GM23248 (cell line): Measurements from ENCODE around the gene INKA2. TPM values are rescaled to one million over a fixed set of nuclear protein-coding genes. Genes with fewer than 3 reads are reported as not detected.
"Not testable (repeated sequence)": the region's sequence is repeated elsewhere in the genome, so short reads cannot be mapped to it uniquely, and the experiment has no call there.

Experiments
- DNase-seq: peaks from one replicate; pipeline ENCODE4 v3.0.0-alpha.2; 2015
- H2AFZ ChIP-seq: fragments of 200-600 bp; sonication (generic); 2 replicates; pipeline ENCODE4 v1.6.1; 2016; ENCODE audit warnings: antibody characterized with exemption
- H3F3A ChIP-seq: fragments of 200-600 bp; sonication (generic); 2 replicates; pipeline ENCODE4 v1.6.1; 2016; ENCODE audit warnings: mild to moderate bottlenecking, antibody characterized with exemption, mixed run types; ENCODE audit not compliant: insufficient read depth
- H3K27ac ChIP-seq: fragments of 200-600 bp; sonication (generic); 2 replicates; pipeline ENCODE4 v1.5.1; 2016; ENCODE audit warnings: mild to moderate bottlenecking
- H3K27me3 ChIP-seq: fragments of 200-600 bp; sonication (generic); replicated peaks from 2 replicates; pipeline ENCODE4 v1.6.1; 2016; ENCODE audit warnings: mild to moderate bottlenecking; ENCODE audit not compliant: insufficient read depth
- H3K36me3 ChIP-seq: fragments of 200-600 bp; sonication (generic); 2 replicates; pipeline ENCODE4 v1.6.1; 2016; ENCODE audit warnings: low read depth, mild to moderate bottlenecking
- H3K4me1 ChIP-seq: fragments of 200-600 bp; sonication (generic); 2 replicates; pipeline ENCODE4 v1.6.1; 2016; ENCODE audit warnings: mild to moderate bottlenecking; ENCODE audit not compliant: insufficient read depth
- H3K4me2 ChIP-seq: fragments of 200-600 bp; sonication (generic); one replicate; pipeline ENCODE4 v1.6.1; 2016; ENCODE audit warnings: mild to moderate bottlenecking; ENCODE audit not compliant: unreplicated experiment
- H3K4me3 ChIP-seq: fragments of 200-600 bp; sonication (generic); 2 replicates; pipeline ENCODE4 v1.5.1; 2016; ENCODE audit warnings: mild to moderate bottlenecking
- H3K79me2 ChIP-seq: fragments of 200-600 bp; sonication (generic); 2 replicates; pipeline ENCODE4 v1.6.1; 2016; ENCODE audit warnings: mild to moderate bottlenecking; ENCODE audit not compliant: insufficient read depth
- H3K9ac ChIP-seq: fragments of 200-600 bp; sonication (generic); 2 replicates; pipeline ENCODE4 v1.6.1; 2016; ENCODE audit warnings: mild to moderate bottlenecking
- H3K9me2 ChIP-seq: fragments of 200-600 bp; sonication (generic); 2 replicates; pipeline ENCODE4 v1.6.1; 2016; ENCODE audit warnings: mixed run types, mild to moderate bottlenecking, moderate library complexity; ENCODE audit not compliant: insufficient read depth
- H3K9me3 ChIP-seq: fragments of 200-600 bp; sonication (generic); one replicate; pipeline ENCODE4 v1.6.1; 2017; ENCODE audit warnings: low read depth
- H4K20me1 ChIP-seq: fragments of 200-600 bp; sonication (generic); 2 replicates; pipeline ENCODE4 v1.6.0; 2016; ENCODE audit not compliant: insufficient read depth
- EZH2 ChIP-seq: fragments of 200-600 bp; sonication (generic); IDR thresholded peaks from 2 replicates; pipeline ENCODE4 v1.6.1; 2018; ENCODE audit warnings: antibody characterized with exemption, mild to moderate bottlenecking; ENCODE audit not compliant: insufficient read depth, poor library complexity, severe bottlenecking
- EZH2phosphoT487 ChIP-seq: fragments of 200-600 bp; sonication (generic); IDR thresholded peaks from 2 replicates; pipeline ENCODE4 v1.6.1; 2018; ENCODE audit warnings: antibody characterized with exemption, moderate library complexity, mild to moderate bottlenecking, low read depth; ENCODE audit not compliant: insufficient read depth
- WGBS, 2 experiments: methylation state at CpG; one replicate each; pipeline ENCODE4 v1.1.6; 2015 to 2017; ENCODE audit warnings: low lambda C conversion rate in 2 of 2, low coverage in 1 of 2; ENCODE audit errors: missing lambda C conversion rate in 2 of 2; 5-methylcytosine and 5-hydroxymethylcytosine counted together
- in situ Hi-C: fragments of 300-500 bp; cut with MboI; formaldehyde crosslinking; loops from 2 replicates; pipeline ENCODE4 v1.15.0; 2020
- polyA plus RNA-seq: library from polyadenylated mRNA; unstranded; fragments of >200 nt; fragmentation: Nextera tagmentation; extraction: Ambion mirVana; gene quantifications from 2 replicates; pipeline ENCODE4 v1.2.1, GENCODE V29; 2016
- total RNA-seq: library from RNA; depleted of rRNA; stranded (reverse); fragments of >200 nt; shearing (Covaris generic); gene quantifications from 2 replicates; pipeline ENCODE4 v1.2.3, GENCODE V29; 2014

The INKA2 gene
- total and polyA plus RNA-seq, 2 experiments from 2014 or later: 1.2 to 1.3 TPM

DNA sequence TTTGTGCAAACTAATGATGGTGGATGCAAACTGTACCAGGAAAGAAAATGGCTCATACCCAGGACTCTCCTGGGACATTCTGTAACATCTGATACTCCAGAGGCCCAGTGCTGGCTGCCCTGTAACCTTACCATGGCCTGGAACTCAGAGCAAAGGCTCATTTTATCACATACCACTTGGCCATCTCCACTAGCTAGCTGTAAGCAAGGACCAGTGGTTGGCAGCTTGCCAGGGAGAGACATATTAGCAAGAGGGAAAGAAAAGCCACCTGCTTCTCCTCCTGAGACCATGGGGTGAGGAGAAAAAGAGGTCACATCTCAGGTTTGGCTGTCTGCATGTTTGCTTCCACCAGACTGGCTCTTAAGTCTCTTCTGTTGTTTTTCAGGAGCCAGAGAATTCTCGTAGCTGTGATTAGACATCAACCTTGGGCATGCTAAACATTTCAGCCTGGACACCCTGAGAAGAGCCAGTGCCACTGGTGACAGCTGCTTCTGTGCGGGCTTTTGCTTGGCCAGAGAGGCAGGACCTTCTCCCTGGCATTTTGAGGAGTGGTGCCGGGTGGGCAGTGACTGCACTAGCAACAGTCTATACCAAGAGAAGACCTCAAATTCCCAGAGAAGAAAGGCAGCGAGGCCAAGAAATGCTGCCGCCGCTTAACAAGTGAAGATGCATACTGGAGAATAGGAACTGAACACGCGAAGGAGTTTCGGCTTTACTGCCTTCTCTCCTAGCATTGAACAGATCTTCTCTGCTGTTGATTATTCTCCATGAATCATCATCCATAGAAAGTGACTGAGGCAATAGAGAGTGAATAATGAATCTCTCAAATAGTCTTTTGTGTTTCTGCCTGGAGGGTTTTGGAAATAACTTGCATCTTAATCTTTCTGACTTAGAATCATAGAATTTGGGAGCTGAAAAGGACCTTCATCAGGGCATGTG lies 6.7 kb upstream of the INKA2 start:
- H3K36me3 ChIP-seq: no peaks in the 10 kb centered on the region
- 85 to 90% methylated on average over 9 of the region's 9 CpGs for WGBS, 2 experiments
- no peaks in the 10 kb centered on the region for H3K9me3 ChIP-seq
- TF ChIP-seq EZH2: no peak
- no peak for TF ChIP-seq EZH2phosphoT487
- peak; percentile 64 for DNase-seq
- no peak overlapping the region for H3K4me2 ChIP-seq
- H3K79me2 ChIP-seq: no peaks in the 10 kb centered on the region
- H3K9ac ChIP-seq: no peak overlapping the region
- H2AFZ ChIP-seq: no peak overlapping the region
- no peaks in the 10 kb centered on the region for H3K9me2 ChIP-seq
- H3K4me3 ChIP-seq: no peak overlapping the region
- H4K20me1 ChIP-seq: no peaks in the 10 kb centered on the region
- peaks cover 27% of the 10 kb centered on the region for H3K4me1 ChIP-seq
- H3K27me3 ChIP-seq: no peaks in the 10 kb centered on the region
- in situ Hi-C loops: no loop called here
- peaks cover 22% of the 10 kb centered on the region for H3F3A ChIP-seq
- H3K27ac ChIP-seq: peak overlapping the region; percentile 37; the same call in 1 of the 2 replicates

DNA sequence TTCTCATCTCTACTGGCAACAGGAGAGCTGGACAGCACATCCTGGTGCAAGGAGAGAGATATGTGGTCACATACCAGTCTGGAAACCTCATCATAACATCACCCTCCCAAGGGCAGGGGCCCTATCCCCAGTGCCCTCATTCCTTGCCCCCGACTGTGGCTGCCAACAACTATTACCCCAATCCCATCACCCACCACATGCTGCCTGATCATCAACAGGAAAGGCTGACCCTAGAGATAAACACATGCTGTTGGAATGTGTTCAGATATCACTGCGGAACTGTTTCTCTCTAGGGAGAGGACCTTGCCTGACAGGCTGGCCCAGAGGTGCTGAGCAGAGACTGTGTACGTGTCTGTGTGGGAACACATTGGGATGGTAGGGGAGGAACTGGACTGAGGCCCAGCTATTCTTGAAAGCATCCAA lies 4.5 kb upstream of the INKA2 start:
- peaks cover 27% of the 10 kb centered on the region for H3K4me1 ChIP-seq
- no peaks in the 10 kb centered on the region for H3K9me3 ChIP-seq
- peak overlapping the region; percentile 1; the same call in 1 of the 2 replicates for H2AFZ ChIP-seq
- no peaks in the 10 kb centered on the region for H3K36me3 ChIP-seq
- in situ Hi-C loops: no loop called here
- no peaks in the 10 kb centered on the region for H4K20me1 ChIP-seq
- no peaks in the 10 kb centered on the region for H3K79me2 ChIP-seq
- peak; percentile 81 for DNase-seq
- no peak overlapping the region for H3K4me3 ChIP-seq
- TF ChIP-seq EZH2 (no peak), EZH2phosphoT487 (no peak)
- H3K27me3 ChIP-seq: no peaks in the 10 kb centered on the region
- peak overlapping the region; percentile 5 for H3K4me2 ChIP-seq
- H3F3A ChIP-seq: peaks cover 22% of the 10 kb centered on the region
- no peaks in the 10 kb centered on the region for H3K9me2 ChIP-seq
- H3K27ac ChIP-seq: peak overlapping the region; percentile 49
- peak overlapping the region; percentile 35; the same call in 1 of the 2 replicates for H3K9ac ChIP-seq
- WGBS, 2 experiments: 9 to 22% methylated on average over 3 of the region's 3 CpGs

DNA sequence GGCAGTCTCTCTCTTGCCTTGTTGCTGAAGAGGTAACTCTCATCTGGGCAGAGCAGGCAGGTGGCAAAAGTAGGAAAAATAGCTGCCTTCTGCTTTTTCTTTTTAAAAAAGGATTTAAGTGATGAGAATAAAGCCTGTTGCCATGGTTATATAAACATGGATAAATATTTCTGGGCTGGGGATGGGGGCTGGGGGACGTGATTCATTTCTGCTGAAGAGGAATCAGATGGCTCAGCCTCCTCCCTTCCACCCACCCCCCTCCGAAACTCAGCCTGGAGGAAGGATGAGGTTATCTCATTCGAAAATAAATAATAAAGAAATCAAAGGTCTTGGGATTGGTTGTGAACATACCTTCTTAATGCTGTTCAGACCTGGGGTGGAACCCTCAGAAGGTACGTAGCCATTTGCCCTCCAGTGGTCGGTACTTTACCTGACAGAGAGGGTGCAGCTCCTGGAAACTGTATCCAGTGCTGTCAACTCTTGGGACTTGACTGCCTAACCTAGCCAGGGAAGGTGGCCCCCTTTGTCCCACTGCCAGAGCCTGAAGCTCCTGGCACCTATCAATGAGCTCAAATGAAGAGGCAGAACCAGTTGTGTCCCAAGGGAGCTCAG lies 3.8 kb upstream of the INKA2 start:
- Histone ChIP-seq H3K9me3 (no peaks in the 10 kb centered on the region), H3K36me3 (no peaks in the 10 kb centered on the region), H4K20me1 (no peaks in the 10 kb centered on the region), H3K4me3 (no peak overlapping the region), H3K79me2 (no peaks in the 10 kb centered on the region), H3F3A (peaks cover 22% of the 10 kb centered on the region), H3K9ac (no peak overlapping the region), H3K27ac (peak overlapping the region; percentile 49), H3K4me1 (peaks cover 29% of the 10 kb centered on the region), H3K4me2 (no peak overlapping the region), H2AFZ (no peak overlapping the region), H3K27me3 (no peaks in the 10 kb centered on the region), H3K9me2 (no peaks in the 10 kb centered on the region)
- DNase-seq: peak; percentile 50
- TF ChIP-seq EZH2phosphoT487 (no peak), EZH2 (no peak)
- WGBS, 2 experiments: 76 to 91% methylated on average over 5 of the region's 5 CpGs
- in situ Hi-C loops: no loop called here

GRCh38 chr1:111742292-111742691 lies 3.1 kb upstream of the INKA2 start:
- not testable (repeated sequence) for H3K27me3 ChIP-seq, H3K9ac ChIP-seq

More at GRCh38 chr1:111742292-111742691, 3.1 kb upstream of the INKA2 start:
- in situ Hi-C loops, H3K4me2 ChIP-seq, H3K36me3 ChIP-seq, H3K4me3 ChIP-seq, DNase-seq, H3K9me2 ChIP-seq, H3K9me3 ChIP-seq, H3K79me2 ChIP-seq, H4K20me1 ChIP-seq, H2AFZ ChIP-seq, H3K27ac ChIP-seq: not testable (repeated sequence)
- peaks cover 16% of the 10 kb centered on the region for H3F3A ChIP-seq
- 95 to 96% methylated on average over 14 of the region's 14 CpGs for WGBS, 2 experiments
- peaks cover 32% of the 10 kb centered on the region for H3K4me1 ChIP-seq
